GM12872 (cell line): Measurements from ENCODE around the gene CCDC167.

Experiments used
- CTCF ChIP-seq: IDR thresholded peaks from 3 replicates; pipeline ENCODE4 v1.5.1; 2011; ENCODE audit warnings: low read depth, mild to moderate bottlenecking, low read length, moderate library complexity; ENCODE audit not compliant: insufficient read depth

Gene CCDC167

GRCh38 chr6:37496951-37497885 is 2.5 kb downstream of the CCDC167 start:
- TF ChIP-seq CTCF = no peak

- TF ChIP-seq CTCF = no peak
Observed at GRCh38 chr6:37495244-37495934, 4.3 kb downstream of the CCDC167 start.

- TF ChIP-seq CTCF = no peak
Observed at GRCh38 chr6:37493661-37493995, 6.1 kb downstream of the CCDC167 start.

- TF ChIP-seq CTCF = no peak
Observed at GRCh38 chr6:37492991-37493660, 6.6 kb downstream of the CCDC167 start.

GRCh38 chr6:37492236-37492972 is 7.3 kb downstream of the CCDC167 start:
- no peak for TF ChIP-seq CTCF

- no peak for TF ChIP-seq CTCF
Observed at GRCh38 chr6:37491830-37492208, 7.9 kb downstream of the CCDC167 start.
